Measurements from ENCODE around the gene LRPAP1.

GRCh38 chr4:3522651-3523050, 9.6 kb downstream of the LRPAP1 start:
- TF ChIP-seq PATZ1 (CRISPR knock-in tag; IDR thresholded peaks at IDR 0.05; ENCODE audit: borderline replicate concordance), result no peak
- TF ChIP-seq ZNF565 (CRISPR knock-in tag; conservative IDR thresholded peaks at IDR 0.05; ENCODE audit: low read depth), result no peak
- TF ChIP-seq ZNF70 (CRISPR knock-in tag; IDR thresholded peaks at IDR 0.05), result no peak
- TF ChIP-seq ZNF8 (CRISPR knock-in tag; IDR thresholded peaks at IDR 0.05), result no peak
- no peak for TF ChIP-seq ZFP3 (CRISPR knock-in tag; IDR thresholded peaks at IDR 0.05)
- no peak for TF ChIP-seq POU6F1 (CRISPR knock-in tag; IDR thresholded peaks at IDR 0.05; ENCODE audit: borderline replicate concordance, low read depth)
- no peak for TF ChIP-seq ESRRG (CRISPR knock-in tag; IDR thresholded peaks at IDR 0.05)
- TF ChIP-seq RARB (CRISPR knock-in tag; IDR thresholded peaks at IDR 0.05), result no peak
- TF ChIP-seq BACH2 (CRISPR knock-in tag; IDR thresholded peaks at IDR 0.05; ENCODE audit: borderline replicate concordance), result no peak
